MM.1S (cell line): Measurements from ENCODE around the gene TSPAN17.

Source experiments
- DNase-seq: peaks from one replicate; pipeline ENCODE4 v3.0.0-alpha.2; 2015
- H2AFZ ChIP-seq: fragments of 300-600 bp; sonication (generic); 2 replicates; pipeline ENCODE4 v1.6.0; 2016; ENCODE audit warnings: antibody characterized with exemption, low read length
- H3F3A ChIP-seq: fragments of 300-600 bp; sonication (generic); 2 replicates; pipeline ENCODE4 v1.6.1; 2016; ENCODE audit warnings: mild to moderate bottlenecking, antibody characterized with exemption, low read length, moderate library complexity, mixed read lengths; ENCODE audit not compliant: insufficient read depth
- H3K27ac ChIP-seq: fragments of 300-600 bp; sonication (generic); 2 replicates; pipeline ENCODE4 v1.5.1; 2016; ENCODE audit warnings: mild to moderate bottlenecking, low read length
- H3K27me3 ChIP-seq: fragments of 300-600 bp; sonication (generic); replicated peaks from 2 replicates; pipeline ENCODE4 v1.6.0; 2016; ENCODE audit warnings: low read length; ENCODE audit not compliant: insufficient read depth
- H3K36me3 ChIP-seq: fragments of 300-600 bp; sonication (generic); replicated peaks from 2 replicates; pipeline ENCODE4 v1.6.1; 2016; ENCODE audit warnings: mild to moderate bottlenecking, low read length, mixed read lengths; ENCODE audit not compliant: insufficient read depth
- H3K4me1 ChIP-seq: fragments of 300-600 bp; sonication (generic); 2 replicates; pipeline ENCODE4 v1.6.1; 2016; ENCODE audit warnings: low read length, mixed read lengths
- H3K4me2 ChIP-seq: fragments of 300-600 bp; sonication (generic); 2 replicates; pipeline ENCODE4 v1.6.0; 2016; ENCODE audit warnings: low read depth, low read length
- H3K4me3 ChIP-seq: fragments of 300-600 bp; sonication (generic); 2 replicates; pipeline ENCODE4 v1.5.1; 2016; ENCODE audit warnings: low read length, mixed read lengths
- H3K79me2 ChIP-seq: fragments of 300-600 bp; sonication (generic); 2 replicates; pipeline ENCODE4 v1.6.1; 2016; ENCODE audit warnings: mixed run types, low read length, mixed read lengths
- H3K9ac ChIP-seq: fragments of 300-600 bp; sonication (generic); 2 replicates; pipeline ENCODE4 v1.6.1; 2016; ENCODE audit warnings: low read length, mixed read lengths
- H3K9me2 ChIP-seq: fragments of 300-600 bp; sonication (generic); replicated peaks from 2 replicates; pipeline ENCODE4 v1.6.1; 2016; ENCODE audit warnings: mild to moderate bottlenecking, low read length, mixed read lengths; ENCODE audit not compliant: insufficient read depth
- H3K9me3 ChIP-seq: fragments of 300-600 bp; sonication (generic); replicated peaks from 2 replicates; pipeline ENCODE4 v1.6.1; 2016; ENCODE audit warnings: mild to moderate bottlenecking, low read length, mixed read lengths; ENCODE audit not compliant: insufficient read depth
- H4K20me1 ChIP-seq: fragments of 300-600 bp; sonication (generic); 2 replicates; pipeline ENCODE4 v1.6.1; 2016; ENCODE audit warnings: mild to moderate bottlenecking, low read length, moderate library complexity, mixed read lengths; ENCODE audit not compliant: insufficient read depth
- CTCF ChIP-seq: fragments of 300-600 bp; sonication (generic); IDR thresholded peaks from 2 replicates; pipeline ENCODE4 v1.5.1; 2016; ENCODE audit warnings: antibody characterized with exemption, low read length, mixed read lengths
- EZH2 ChIP-seq: fragments of 300-600 bp; sonication (generic); optimal IDR thresholded peaks from 2 replicates; pipeline ENCODE3; 2017; ENCODE audit warnings: low read depth, mild to moderate bottlenecking, antibody characterized with exemption, low read length, mixed read lengths
- EZH2phosphoT487 ChIP-seq: fragments of 300-600 bp; sonication (generic); IDR thresholded peaks from 2 replicates; pipeline ENCODE4 v1.6.1; 2018; ENCODE audit warnings: antibody characterized with exemption, low read length

TSPAN17 gene

GRCh38 chr5:176677209-176677939 lies 30.1 kb downstream of the TSPAN17 start:
- H2AFZ ChIP-seq, result no peak overlapping the region
- H3K27me3 ChIP-seq, result peaks cover 47% of the 10 kb centered on the region
- H3K4me1 ChIP-seq, result 0 out of 2 replicates have a peak, but pooled peaks cover 1% of the 10 kb centered on the region
- H3K4me3 ChIP-seq, result no peak overlapping the region
- H3K36me3 ChIP-seq, result no peaks in the 10 kb centered on the region
- H4K20me1 ChIP-seq, result no peaks in the 10 kb centered on the region
- no peaks in the 10 kb centered on the region for H3K79me2 ChIP-seq
- TF ChIP-seq EZH2phosphoT487 (no peak), EZH2 (no peak), CTCF (no peak)
- no peaks in the 10 kb centered on the region for H3K9me3 ChIP-seq
- no peaks in the 10 kb centered on the region for H3K9me2 ChIP-seq
- H3F3A ChIP-seq, result no peaks in the 10 kb centered on the region
- H3K27ac ChIP-seq, result no peak overlapping the region
- no peak overlapping the region for H3K9ac ChIP-seq
- H3K4me2 ChIP-seq, result no peak overlapping the region
- no peak for DNase-seq

DNA sequence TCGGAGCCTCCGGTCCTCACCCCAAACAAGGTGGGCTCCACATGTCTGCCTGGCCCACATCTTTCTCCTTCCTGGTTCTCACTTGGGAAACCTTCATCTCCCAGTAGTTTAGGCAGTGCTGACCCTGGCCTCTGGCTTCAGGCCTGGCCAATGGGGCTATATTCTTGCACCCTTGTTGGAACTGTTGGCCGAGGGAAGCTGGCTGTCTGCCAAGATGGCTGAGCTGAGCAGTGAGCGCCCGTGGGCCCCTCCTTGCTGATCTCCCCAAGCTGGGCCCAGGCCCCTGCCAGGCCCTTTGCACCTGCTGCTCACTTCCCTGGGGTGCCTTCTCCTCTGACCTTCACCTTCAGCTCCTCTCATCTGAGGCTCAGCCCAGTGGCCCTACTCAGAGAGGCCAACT lies 31.3 kb downstream of the TSPAN17 start:
- H3K9me2 ChIP-seq, result no peaks in the 10 kb centered on the region
- H3F3A ChIP-seq, result no peaks in the 10 kb centered on the region
- H3K36me3 ChIP-seq, result no peaks in the 10 kb centered on the region
- H3K4me1 ChIP-seq, result no peaks in the 10 kb centered on the region
- no peaks in the 10 kb centered on the region for H4K20me1 ChIP-seq
- H3K9me3 ChIP-seq, result no peaks in the 10 kb centered on the region
- H2AFZ ChIP-seq, result no peak overlapping the region
- peaks cover 58% of the 10 kb centered on the region for H3K27me3 ChIP-seq
- H3K9ac ChIP-seq, result no peak overlapping the region
- no peak overlapping the region for H3K4me2 ChIP-seq
- H3K27ac ChIP-seq, result no peak overlapping the region
- no peak overlapping the region for H3K4me3 ChIP-seq
- no peak for DNase-seq
- no peaks in the 10 kb centered on the region for H3K79me2 ChIP-seq
- TF ChIP-seq EZH2, result no peak

GRCh38 chr5:176679365-176680225 lies 32.3 kb downstream of the TSPAN17 start:
- H3K4me3 ChIP-seq, result no peak overlapping the region
- no peak overlapping the region for H3K4me2 ChIP-seq
- H3K9ac ChIP-seq, result no peak overlapping the region
- H4K20me1 ChIP-seq, result no peaks in the 10 kb centered on the region
- H3K4me1 ChIP-seq, result no peaks in the 10 kb centered on the region
- H3K27me3 ChIP-seq, result peaks cover 68% of the 10 kb centered on the region
- no peaks in the 10 kb centered on the region for H3K9me3 ChIP-seq
- H3F3A ChIP-seq, result no peaks in the 10 kb centered on the region
- no peaks in the 10 kb centered on the region for H3K9me2 ChIP-seq
- H3K79me2 ChIP-seq, result no peaks in the 10 kb centered on the region
- DNase-seq, result no peak
- no peak overlapping the region for H2AFZ ChIP-seq
- no peaks in the 10 kb centered on the region for H3K36me3 ChIP-seq
- TF ChIP-seq EZH2phosphoT487 (no peak), CTCF (no peak), EZH2 (no peak)
- H3K27ac ChIP-seq, result no peak overlapping the region

DNA sequence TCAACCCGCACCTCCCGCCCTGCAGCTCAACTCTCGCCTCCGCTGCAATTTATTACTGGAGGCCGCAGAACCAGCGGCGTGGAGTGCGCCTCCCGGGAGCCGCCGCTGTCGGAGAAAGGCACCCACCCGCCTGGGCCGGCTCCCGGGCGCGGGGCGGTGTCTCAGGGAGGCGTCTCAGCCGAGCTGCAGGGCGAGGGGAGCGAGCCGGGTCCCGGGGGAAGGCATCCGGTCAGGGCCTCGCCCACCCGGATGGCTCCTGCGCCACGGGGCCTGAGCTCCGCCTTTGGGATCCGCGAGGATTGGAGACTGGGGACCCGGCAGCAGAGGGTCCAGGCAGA lies 32.9 kb downstream of the TSPAN17 start:
- H2AFZ ChIP-seq, result no peak overlapping the region
- no peaks in the 10 kb centered on the region for H3K36me3 ChIP-seq
- H3K9ac ChIP-seq, result no peak overlapping the region
- TF ChIP-seq EZH2phosphoT487, result no peak
- TF ChIP-seq EZH2, result no peak
- no peak for TF ChIP-seq CTCF
- H3K9me2 ChIP-seq, result no peaks in the 10 kb centered on the region
- no peaks in the 10 kb centered on the region for H3K4me1 ChIP-seq
- H3K27ac ChIP-seq, result no peak overlapping the region
- H3K4me2 ChIP-seq, result no peak overlapping the region
- no peaks in the 10 kb centered on the region for H3K9me3 ChIP-seq
- no peaks in the 10 kb centered on the region for H4K20me1 ChIP-seq
- no peak for DNase-seq
- no peaks in the 10 kb centered on the region for H3K79me2 ChIP-seq
- no peaks in the 10 kb centered on the region for H3F3A ChIP-seq
- H3K4me3 ChIP-seq, result no peak overlapping the region
- H3K27me3 ChIP-seq, result peaks cover 74% of the 10 kb centered on the region
